Activated CD8-positive, alpha-beta memory T cell treated with anti-CD3 and anti-CD28 coated beads for 36 hours (primary cell): ENCODE data around the gene SNX15. TPM values are rescaled to one million over a fixed set of nuclear protein-coding genes. Genes with fewer than 3 reads are reported as not detected.

ENCODE experiments used
- CTCF ChIA-PET: fragments of 350-600 bp; sonication (Branson Sonifier 250); formaldehyde crosslinking; loops from one replicate; lab custom pipeline; 2021; ENCODE audit warnings: antibody characterized with exemption; lab: Charles Lee
- POLR2A ChIA-PET: fragments of 350-600 bp; sonication (Branson Sonifier 250); formaldehyde crosslinking; loops from one replicate; lab custom pipeline; 2021; ENCODE audit warnings: antibody characterized with exemption; lab: Charles Lee
- total RNA-seq, 2 experiments: library from RNA; stranded (reverse); gene quantifications; one replicate each; pipeline ENCODE4 v1.2.3, GENCODE V29; 2021

Gene SNX15
- total RNA-seq, 2 experiments from 2014 or later: 13.7 to 15.2 TPM

GRCh38 chr11:65043881-65044501 lies 16.8 kb downstream of the SNX15 start:
- ChIA-PET POLR2A (no interaction called here), CTCF (no interaction called here)

- POLR2A ChIA-PET: interaction anchor here (0.6 kb wide), 1 partner anchor 32 kb away, joined by 3 read pairs; no protein-coding TSS in a partner anchor
Observed at GRCh38 chr11:65045061-65045460, 17.8 kb downstream of the SNX15 start.

GRCh38 chr11:65045728-65046127 lies 18.5 kb downstream of the SNX15 start:
- POLR2A ChIA-PET: no interaction called here
- CTCF ChIA-PET: interaction anchor here (0.6 to 0.7 kb wide), 2 partner anchors 32 to 119 kb away, joined by 3 read pairs; partner anchors contain the start of gene ARL2

More at GRCh38 chr11:65045061-65045460, 17.8 kb downstream of the SNX15 start:
- CTCF ChIA-PET: interaction anchor here (0.7 kb wide), 1 partner anchor 32 kb away, joined by 3 read pairs; the partner anchor contains the start of gene ARL2

GRCh38 chr11:65047581-65048422 lies 20.6 kb downstream of the SNX15 start:
- ChIA-PET POLR2A (no interaction called here), CTCF (interaction anchor here (0.8 kb wide), 1 partner anchor 34 kb away, joined by 3 read pairs; the partner anchor contains the start of gene ARL2)

- ChIA-PET CTCF (interaction anchor here (1.0 to 1.9 kb wide), 2 partner anchors 11 to 32 kb away, joined by 3 to 6 read pairs; partner anchors contain the start of gene SAC3D1), POLR2A (no interaction called here)
Observed at GRCh38 chr11:65051398-65051858, 24.2 kb downstream of the SNX15 start.

GRCh38 chr11:65053827-65054508 lies 26.7 kb downstream of the SNX15 start:
- ChIA-PET POLR2A (interaction anchor here (0.6 kb wide), 1 partner anchor 328 kb away, joined by 14 read pairs; no protein-coding TSS in a partner anchor), CTCF (interaction anchor here (0.8 kb wide), 1 partner anchor 41 kb away, joined by 6 read pairs; no protein-coding TSS in a partner anchor)

- ChIA-PET CTCF (no interaction called here), POLR2A (no interaction called here)
Observed at GRCh38 chr11:65055538-65055937, 28.3 kb downstream of the SNX15 start.

GRCh38 chr11:65056999-65057398 lies 29.8 kb downstream of the SNX15 start:
- ChIA-PET POLR2A (interaction anchor here (1.1 kb wide), 1 partner anchor 39 kb away, joined by 5 read pairs; the partner anchor contains the start of gene VPS51), CTCF (no interaction called here)

- CTCF ChIA-PET: no interaction called here
- POLR2A ChIA-PET: interaction anchor here (1.1 kb wide), 1 partner anchor 39 kb away, joined by 5 read pairs; the partner anchor contains the start of gene VPS51
Observed at GRCh38 chr11:65057526-65057925, 30.3 kb downstream of the SNX15 start.

GRCh38 chr11:65058012-65058411 lies 30.8 kb downstream of the SNX15 start:
- POLR2A ChIA-PET: no interaction called here
- CTCF ChIA-PET: interaction anchor here (0.6 kb wide), 1 partner anchor 107 kb away, joined by 3 read pairs; no protein-coding TSS in a partner anchor

GRCh38 chr11:65058419-65059054 lies 31.3 kb downstream of the SNX15 start, which contains the start of gene NAALADL1:
Gene NAALADL1, minus strand, starts transcription at chr11:65058553. Its CDS starts 32 bp downstream, at chr11:65058521.
- POLR2A ChIA-PET: no interaction called here
- CTCF ChIA-PET: interaction anchor here (0.6 kb wide), 1 partner anchor 107 kb away, joined by 3 read pairs; no protein-coding TSS in a partner anchor

GRCh38 chr11:65059523-65059922 lies 32.3 kb downstream of the SNX15 start:
- CTCF ChIA-PET: interaction anchor here (0.6 kb wide), 1 partner anchor 34 kb away, joined by 4 read pairs; no protein-coding TSS in a partner anchor

GRCh38 chr11:65059959-65060824 lies 33.0 kb downstream of the SNX15 start:
- ChIA-PET POLR2A (no interaction called here), CTCF (interaction anchor here (0.6 kb wide), 1 partner anchor 33 kb away, joined by 4 read pairs; no protein-coding TSS in a partner anchor)

More at GRCh38 chr11:65059523-65059922, 32.3 kb downstream of the SNX15 start:
- POLR2A ChIA-PET: no interaction called here

- CTCF ChIA-PET: no interaction called here
- POLR2A ChIA-PET: no interaction called here
Observed at GRCh38 chr11:65060913-65061408, 33.7 kb downstream of the SNX15 start.

GRCh38 chr11:65063532-65063931 lies 36.3 kb downstream of the SNX15 start:
- ChIA-PET CTCF (interaction anchor here (1.3 kb wide), 1 partner anchor 15 kb away, joined by 3 read pairs; no protein-coding TSS in a partner anchor), POLR2A (no interaction called here)

GRCh38 chr11:65064847-65065240 lies 37.6 kb downstream of the SNX15 start:
- ChIA-PET POLR2A (no interaction called here), CTCF (no interaction called here)

- ChIA-PET POLR2A (no interaction called here), CTCF (no interaction called here)
Observed at GRCh38 chr11:65065851-65066250, 38.6 kb downstream of the SNX15 start.
